ENCODE results near the gene ANXA6. TPM values are rescaled to one million over a fixed set of nuclear protein-coding genes. Genes with fewer than 3 reads are reported as not detected.

The ANXA6 gene
- total RNA-seq, 1 experiment from 2014 or later, result 98.7 TPM

DNA sequence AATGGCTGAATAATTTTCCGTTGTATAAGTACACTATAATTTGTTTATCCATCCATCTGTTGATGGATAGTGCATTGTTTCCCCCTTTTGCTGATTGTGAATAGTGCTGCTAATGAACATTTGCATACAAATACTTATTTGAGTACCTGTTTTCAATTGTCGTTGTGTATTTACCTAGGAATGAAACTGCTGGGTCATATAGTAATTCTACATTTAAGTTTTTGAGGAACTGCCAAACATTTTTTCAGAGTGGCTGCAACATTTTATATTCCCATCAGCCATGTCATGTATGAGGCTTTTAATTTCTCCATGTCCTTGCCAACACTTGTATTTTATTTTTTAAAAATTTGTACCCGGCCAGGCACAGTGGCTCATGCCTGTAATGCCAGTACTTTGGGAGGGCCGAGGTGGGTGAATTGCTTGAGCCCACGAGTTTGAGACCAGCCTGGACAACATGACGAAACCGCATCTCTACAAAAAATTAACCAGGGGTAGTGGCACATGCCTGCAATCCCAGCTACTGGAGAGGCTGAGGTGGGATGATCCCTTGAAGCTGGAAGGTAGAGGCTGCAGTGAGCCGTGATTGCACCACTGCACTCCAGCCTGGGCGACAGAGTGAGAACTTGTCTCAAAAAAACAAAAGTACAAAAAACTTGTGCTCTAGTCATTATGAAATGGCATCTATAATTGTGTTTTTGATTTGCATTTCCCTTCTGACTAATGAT is 2.2 kb upstream of the ANXA6 start:
- TF ChIP-seq, protein P1, sequence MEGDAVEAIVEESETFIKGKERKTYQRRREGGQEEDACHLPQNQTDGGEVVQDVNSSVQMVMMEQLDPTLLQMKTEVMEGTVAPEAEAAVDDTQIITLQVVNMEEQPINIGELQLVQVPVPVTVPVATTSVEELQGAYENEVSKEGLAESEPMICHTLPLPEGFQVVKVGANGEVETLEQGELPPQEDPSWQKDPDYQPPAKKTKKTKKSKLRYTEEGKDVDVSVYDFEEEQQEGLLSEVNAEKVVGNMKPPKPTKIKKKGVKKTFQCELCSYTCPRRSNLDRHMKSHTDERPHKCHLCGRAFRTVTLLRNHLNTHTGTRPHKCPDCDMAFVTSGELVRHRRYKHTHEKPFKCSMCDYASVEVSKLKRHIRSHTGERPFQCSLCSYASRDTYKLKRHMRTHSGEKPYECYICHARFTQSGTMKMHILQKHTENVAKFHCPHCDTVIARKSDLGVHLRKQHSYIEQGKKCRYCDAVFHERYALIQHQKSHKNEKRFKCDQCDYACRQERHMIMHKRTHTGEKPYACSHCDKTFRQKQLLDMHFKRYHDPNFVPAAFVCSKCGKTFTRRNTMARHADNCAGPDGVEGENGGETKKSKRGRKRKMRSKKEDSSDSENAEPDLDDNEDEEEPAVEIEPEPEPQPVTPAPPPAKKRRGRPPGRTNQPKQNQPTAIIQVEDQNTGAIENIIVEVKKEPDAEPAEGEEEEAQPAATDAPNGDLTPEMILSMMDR (conservative IDR thresholded peaks at IDR 0.05), result no peak
- Mint-ChIP-seq H3K27me3 (ENCODE audit: low read depth) (peaks cover 12% of the 10 kb centered on the region; the same call in 1 of the 2 replicates), H3K36me3 (ENCODE audit: insufficient read depth in 1 of 3, low read depth in 3 of 3) (no peaks in the 10 kb centered on the region), H3K4me3 (no peak overlapping the region), H3K27ac (no peak overlapping the region), H3K9me3 (no peaks in the 10 kb centered on the region), H3K4me1 (peaks cover 31 to 33% of the 10 kb centered on the region in 2 experiments)
- Histone ChIP-seq H4K20me1 (ENCODE audit: control insufficient read depth, insufficient read depth, insufficient read length) (no peaks in the 10 kb centered on the region), H3K23ac (ENCODE audit: insufficient read length, low read depth, low read length) (no peak overlapping the region), H3K4ac (ENCODE audit: low read depth, low read length) (no peak overlapping the region), H3K79me2 (ENCODE audit: insufficient read depth, low read length) (no peaks in the 10 kb centered on the region; the same call in 1 of the 2 replicates), H4K8ac (replicated peaks; ENCODE audit: insufficient read length, low read depth, low read length) (no peak overlapping the region), H3K23me2 (ENCODE audit: insufficient read length, low read depth, low read length, poor library complexity, severe bottlenecking) (peaks cover 15% of the 10 kb centered on the region), H3K9me3 (ENCODE audit: control insufficient read depth, low read depth, low read length) (no peaks in the 10 kb centered on the region), H3K56ac (ENCODE audit: insufficient read length, low read depth, low read length) (no peak overlapping the region), H2BK20ac (ENCODE audit: low read depth, low read length, poor library complexity, severe bottlenecking) (no peak overlapping the region), H4K91ac (ENCODE audit: insufficient read length, low read depth, low read length) (no peak overlapping the region), H4K5ac (ENCODE audit: insufficient read length, low read depth, low read length) (no peak overlapping the region), H3T11ph (ENCODE audit: low read length) (no peak overlapping the region), H3K14ac (ENCODE audit: insufficient read depth, low read length) (no peak overlapping the region), H3K27ac (ENCODE audit: insufficient read length, low read depth, low read length) (no peak overlapping the region), H2BK5ac (ENCODE audit: insufficient read length, low read length) (no peak overlapping the region), H3K4me2 (ENCODE audit: insufficient read depth, insufficient read length, low read length) (no peak overlapping the region), H2BK120ac (ENCODE audit: low read depth, low read length, poor library complexity, severe bottlenecking) (no peak overlapping the region), H2BK12ac (ENCODE audit: insufficient read length, low read depth, low read length) (no peak overlapping the region), H3K4me1 (ENCODE audit: insufficient read depth, low read length) (no peaks in the 10 kb centered on the region; the same call in 1 of the 2 replicates), H2AFZ (ENCODE audit: low read length) (no peak overlapping the region), H2BK15ac (ENCODE audit: low read depth, low read length) (no peak overlapping the region), H3K79me1 (ENCODE audit: insufficient read depth, low read depth, low read length, poor library complexity, severe bottlenecking) (no peaks in the 10 kb centered on the region), H3K27me3 (ENCODE audit: insufficient read depth, low read length) (no peaks in the 10 kb centered on the region), H2AK5ac (ENCODE audit: insufficient read length, low read length) (no peak overlapping the region), H3K9ac (ENCODE audit: extremely low read depth, insufficient read length, low read length) (no peak overlapping the region), H3K18ac (ENCODE audit: insufficient read length, low read depth, low read length) (no peak overlapping the region)
- DNase-seq, result no peak
- WGBS (ENCODE audit: extremely low coverage, insufficient read length, low lambda C conversion rate), result no CpG with 5 or more reads among the region's 9 CpGs
